H9 (cell line): ENCODE results near the gene TBC1D8. TPM values are rescaled to one million over a fixed set of nuclear protein-coding genes. Genes with fewer than 3 reads are reported as not detected.

Source experiments
- DNase-seq: peaks from one replicate; pipeline ENCODE4 v3.0.0-alpha.2; 2017
- H2AFZ ChIP-seq: one replicate; pipeline ENCODE4 v1.6.1; 2013; ENCODE audit warnings: mild to moderate bottlenecking, low read length, control low read depth, moderate library complexity
- H2AK5ac ChIP-seq: 2 replicates; pipeline ENCODE4 v1.6.1; 2013; ENCODE audit warnings: low read length, control low read depth, mixed read lengths; ENCODE audit not compliant: insufficient read length
- H2BK120ac ChIP-seq: one replicate; pipeline ENCODE4 v1.6.1; 2013; ENCODE audit warnings: low read depth, mild to moderate bottlenecking, low read length, control low read depth, inconsistent platforms; ENCODE audit not compliant: poor library complexity, severe bottlenecking
- H2BK12ac ChIP-seq: 2 replicates; pipeline ENCODE4 v1.6.1; 2013; ENCODE audit warnings: low read length, control low read depth, mixed read lengths, low read depth; ENCODE audit not compliant: insufficient read length
- H2BK15ac ChIP-seq: 2 replicates; pipeline ENCODE4 v1.6.1; 2013; ENCODE audit warnings: low read depth, low read length, control low read depth
- H2BK20ac ChIP-seq: one replicate; pipeline ENCODE4 v1.6.1; 2013; ENCODE audit warnings: low read depth, mild to moderate bottlenecking, low read length, control low read depth, inconsistent platforms; ENCODE audit not compliant: poor library complexity, severe bottlenecking
- H2BK5ac ChIP-seq: 2 replicates; pipeline ENCODE4 v1.6.1; 2013; ENCODE audit warnings: low read length, control low read depth, mixed read lengths; ENCODE audit not compliant: insufficient read length
- H3K14ac ChIP-seq: 2 replicates; pipeline ENCODE4 v1.6.1; 2013; ENCODE audit warnings: low read length, control low read depth; ENCODE audit not compliant: insufficient read depth
- H3K18ac ChIP-seq: 2 replicates; pipeline ENCODE4 v1.6.1; 2013; ENCODE audit warnings: low read depth, mild to moderate bottlenecking, mixed read lengths, low read length, control low read depth; ENCODE audit not compliant: insufficient read length
- H3K23ac ChIP-seq: 2 replicates; pipeline ENCODE4 v1.6.1; 2013; ENCODE audit warnings: low read length, control low read depth, mixed read lengths, low read depth; ENCODE audit not compliant: insufficient read length
- H3K23me2 ChIP-seq: 2 replicates; pipeline ENCODE4 v1.6.1; 2013; ENCODE audit warnings: low read depth, mild to moderate bottlenecking, mixed read lengths, low read length, control low read depth; ENCODE audit not compliant: insufficient read length, poor library complexity, severe bottlenecking
- H3K27ac ChIP-seq: 2 replicates; pipeline ENCODE4 v1.5.1; 2013; ENCODE audit warnings: low read length, control low read depth, mixed read lengths, low read depth; ENCODE audit not compliant: insufficient read length
- H3K27me3 ChIP-seq: 2 replicates; pipeline ENCODE4 v1.6.1; 2013; ENCODE audit warnings: low read length, control low read depth, inconsistent platforms; ENCODE audit not compliant: insufficient read depth
- H3K4ac ChIP-seq: 2 replicates; pipeline ENCODE4 v1.6.1; 2013; ENCODE audit warnings: low read depth, mild to moderate bottlenecking, control low read depth, inconsistent platforms, low read length, moderate library complexity
- H3K4me1 ChIP-seq: 2 replicates; pipeline ENCODE4 v1.6.1; 2013; ENCODE audit warnings: low read length, control low read depth, inconsistent platforms; ENCODE audit not compliant: insufficient read depth
- H3K4me2 ChIP-seq: 2 replicates; pipeline ENCODE4 v1.6.1; 2013; ENCODE audit warnings: low read length, control low read depth, mixed read lengths; ENCODE audit not compliant: insufficient read length, insufficient read depth
- H3K56ac ChIP-seq: 2 replicates; pipeline ENCODE4 v1.6.1; 2013; ENCODE audit warnings: low read depth, mild to moderate bottlenecking, mixed read lengths, low read length, control low read depth; ENCODE audit not compliant: insufficient read length
- H3K79me1 ChIP-seq: 2 replicates; pipeline ENCODE4 v1.6.1; 2013; ENCODE audit warnings: low read depth, mild to moderate bottlenecking, moderate library complexity, low read length, control low read depth, inconsistent platforms; ENCODE audit not compliant: insufficient read depth, poor library complexity, severe bottlenecking
- H3K79me2 ChIP-seq: 2 replicates; pipeline ENCODE4 v1.6.1; 2013; ENCODE audit warnings: low read length, control low read depth, inconsistent platforms; ENCODE audit not compliant: insufficient read depth
- H3K9ac ChIP-seq: 2 replicates; pipeline ENCODE4 v1.6.1; 2013; ENCODE audit warnings: low read length, control low read depth, mixed read lengths; ENCODE audit not compliant: insufficient read length; ENCODE audit errors: extremely low read depth
- H3K9me3 ChIP-seq: one replicate; pipeline ENCODE4 v1.6.1; 2013; ENCODE audit warnings: low read depth, low read length, inconsistent platforms; ENCODE audit not compliant: control insufficient read depth
- H3T11ph ChIP-seq: one replicate; pipeline ENCODE4 v1.6.1; 2013; ENCODE audit warnings: mild to moderate bottlenecking, low read length, control low read depth, inconsistent platforms
- H4K20me1 ChIP-seq: one replicate; pipeline ENCODE4 v1.6.1; 2013; ENCODE audit not compliant: control insufficient read depth, insufficient read length, insufficient read depth
- H4K5ac ChIP-seq: 2 replicates; pipeline ENCODE4 v1.6.1; 2013; ENCODE audit warnings: low read depth, mild to moderate bottlenecking, mixed read lengths, low read length, control low read depth; ENCODE audit not compliant: insufficient read length
- H4K8ac ChIP-seq: replicated peaks from 2 replicates; pipeline ENCODE4 v1.6.1; 2013; ENCODE audit warnings: low read length, control low read depth, mixed read lengths, low read depth; ENCODE audit not compliant: insufficient read length
- H4K91ac ChIP-seq: 2 replicates; pipeline ENCODE4 v1.6.1; 2013; ENCODE audit warnings: low read depth, mild to moderate bottlenecking, moderate library complexity, mixed read lengths, low read length, control low read depth; ENCODE audit not compliant: insufficient read length
- H3K27ac Mint-ChIP-seq, 3 experiments: 2 replicates in 2 of 3; 3 replicates in 1 of 3; pipeline ENCODE4 v1.8.0; 2020 to 2021; ENCODE audit warnings: mixed read lengths in 3 of 3, mild to moderate bottlenecking in 1 of 3, moderate library complexity in 1 of 3
- H3K27me3 Mint-ChIP-seq: 2 replicates; pipeline ENCODE4 v1.8.0; 2021; ENCODE audit warnings: low read depth, mild to moderate bottlenecking, moderate library complexity, mixed read lengths
- H3K36me3 Mint-ChIP-seq, 3 experiments: 2 replicates in 2 of 3; 3 replicates in 1 of 3; pipeline ENCODE4 v1.8.0; 2020 to 2021; ENCODE audit warnings: low read depth in 3 of 3, mixed read lengths in 3 of 3; ENCODE audit not compliant: insufficient read depth in 1 of 3
- H3K4me1 Mint-ChIP-seq, 2 experiments: 2 replicates each; pipeline ENCODE4 v1.8.0; 2020; ENCODE audit warnings: mixed read lengths in 2 of 2
- H3K4me3 Mint-ChIP-seq, 2 experiments: 2 replicates in 1 of 2; 3 replicates in 1 of 2; pipeline ENCODE4 v1.8.0; 2020 to 2021; ENCODE audit warnings: mild to moderate bottlenecking in 2 of 2, mixed read lengths in 2 of 2, moderate library complexity in 1 of 2
- H3K9me3 Mint-ChIP-seq, 2 experiments: 2 replicates in 1 of 2; 3 replicates in 1 of 2; pipeline ENCODE4 v1.8.0; 2020; ENCODE audit warnings: mild to moderate bottlenecking in 2 of 2, mixed read lengths in 2 of 2, moderate library complexity in 1 of 2
- CTCF ChIP-seq: fragments of 200-600 bp; sonication (generic); conservative IDR thresholded peaks from 3 replicates; pipeline ENCODE4 v1.8.0; 2021; ENCODE audit warnings: antibody characterized with exemption, mild to moderate bottlenecking
- WGBS: extraction: QIAGEN DNeasy Blood & Tissue Kit; methylation state at CpG from one replicate; pipeline ENCODE4 v1.1.7; 2013; ENCODE audit warnings: missing lambda C conversion rate, low lambda C conversion rate, mixed read lengths; ENCODE audit not compliant: insufficient read length; ENCODE audit errors: extremely low coverage; 5-methylcytosine and 5-hydroxymethylcytosine counted together
- total RNA-seq: library from RNA; stranded (reverse); gene quantifications from 2 replicates; pipeline ENCODE4 v1.2.1, GENCODE V29; 2021

Gene TBC1D8
- total RNA-seq, 1 experiment from 2014 or later: 16.6 TPM

DNA sequence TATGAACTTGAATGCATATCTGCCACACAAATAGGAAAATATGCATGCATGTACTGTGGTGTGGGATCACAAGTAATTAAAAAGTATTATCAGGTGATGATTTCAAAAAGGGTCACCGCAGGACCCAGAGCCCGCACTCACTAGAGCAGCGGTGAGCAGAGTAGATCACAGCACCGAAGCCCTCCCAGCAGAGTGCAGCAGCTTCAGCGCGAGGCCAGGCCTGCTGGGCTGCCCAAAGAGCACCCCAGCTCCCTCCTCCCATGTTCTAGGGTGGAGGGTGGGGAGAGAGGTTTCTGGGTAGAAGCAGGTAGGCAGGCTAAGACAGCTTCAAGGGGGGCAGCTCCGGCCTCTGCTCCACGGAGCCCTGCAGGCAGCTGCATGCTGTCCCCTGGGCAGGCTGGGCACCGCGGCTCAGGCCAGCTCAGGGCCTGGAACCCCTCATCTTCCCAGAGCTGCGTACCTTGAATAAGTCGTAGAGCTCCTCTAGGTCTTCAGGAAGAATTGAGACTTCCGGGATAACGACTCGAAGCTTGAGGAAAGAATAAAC is 124.2 kb downstream of the TBC1D8 start:
- WGBS: no CpG with 5 or more reads among the region's 15 CpGs
- H3K27me3 Mint-ChIP-seq: no peaks in the 10 kb centered on the region
- Histone ChIP-seq H3K56ac (no peak overlapping the region), H3T11ph (no peak overlapping the region), H3K4me1 (no peaks in the 10 kb centered on the region), H2BK12ac (no peak overlapping the region), H3K27ac (no peak overlapping the region), H4K20me1 (no peaks in the 10 kb centered on the region), H3K79me2 (no peaks in the 10 kb centered on the region), H2AK5ac (no peak overlapping the region), H2BK20ac (no peak overlapping the region), H3K27me3 (no peaks in the 10 kb centered on the region), H4K91ac (no peak overlapping the region), H3K4ac (no peak overlapping the region), H3K14ac (peak overlapping the region; percentile 8; the same call in 1 of the 2 replicates), H2AFZ (no peak overlapping the region), H3K9me3 (no peaks in the 10 kb centered on the region), H3K4me2 (no peak overlapping the region), H3K9ac (no peak overlapping the region), H4K5ac (no peak overlapping the region), H2BK5ac (no peak overlapping the region), H3K23ac (no peak overlapping the region), H2BK120ac (no peak overlapping the region), H3K23me2 (no peaks in the 10 kb centered on the region), H3K79me1 (no peaks in the 10 kb centered on the region), H3K18ac (no peak overlapping the region), H2BK15ac (no peak overlapping the region), H4K8ac (no peak overlapping the region)
- no peak for DNase-seq
- peaks cover 0 to 6% of the 10 kb centered on the region in 2 experiments; a peak in 1 of 5 replicates for H3K9me3 Mint-ChIP-seq
- peaks cover 15 to 38% (median 37%) of the 10 kb centered on the region in 3 experiments for H3K36me3 Mint-ChIP-seq
- peak overlapping the region in 1 of 3 experiments; percentile 86; a peak in 2 of 7 replicates for H3K27ac Mint-ChIP-seq
- no peak overlapping the region for H3K4me3 Mint-ChIP-seq
- TF ChIP-seq CTCF: no peak
- peaks cover 14 to 20% of the 10 kb centered on the region in 2 experiments for H3K4me1 Mint-ChIP-seq
